Measurements from ENCODE around the gene ESCO1.

The ESCO1 gene

GRCh38 chr18:21575656-21576055 is 24.8 kb downstream of the ESCO1 start:
- no peak for DNase-seq

DNA sequence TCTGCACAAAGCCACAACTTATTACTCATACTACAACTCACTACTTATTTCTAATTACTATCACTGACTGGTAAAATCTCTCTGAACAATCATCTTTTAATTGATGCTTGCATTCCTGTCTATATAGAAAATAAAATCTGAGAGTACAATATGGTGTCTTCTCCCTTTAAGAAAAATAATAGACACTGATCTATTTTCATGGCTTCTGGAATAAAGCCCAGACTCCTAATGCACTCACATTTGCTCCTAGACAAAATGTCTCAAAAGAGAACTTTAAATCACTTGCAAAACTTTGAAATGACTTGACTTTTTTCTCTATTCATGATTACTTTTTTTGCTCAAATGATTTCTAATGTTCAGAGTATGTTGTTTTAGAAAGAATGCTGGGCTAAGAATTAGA is 28.7 kb downstream of the ESCO1 start:
- DNase-seq: no peak

GRCh38 chr18:21559195-21559594 is 41.3 kb downstream of the ESCO1 start:
- no peak for DNase-seq

DNA sequence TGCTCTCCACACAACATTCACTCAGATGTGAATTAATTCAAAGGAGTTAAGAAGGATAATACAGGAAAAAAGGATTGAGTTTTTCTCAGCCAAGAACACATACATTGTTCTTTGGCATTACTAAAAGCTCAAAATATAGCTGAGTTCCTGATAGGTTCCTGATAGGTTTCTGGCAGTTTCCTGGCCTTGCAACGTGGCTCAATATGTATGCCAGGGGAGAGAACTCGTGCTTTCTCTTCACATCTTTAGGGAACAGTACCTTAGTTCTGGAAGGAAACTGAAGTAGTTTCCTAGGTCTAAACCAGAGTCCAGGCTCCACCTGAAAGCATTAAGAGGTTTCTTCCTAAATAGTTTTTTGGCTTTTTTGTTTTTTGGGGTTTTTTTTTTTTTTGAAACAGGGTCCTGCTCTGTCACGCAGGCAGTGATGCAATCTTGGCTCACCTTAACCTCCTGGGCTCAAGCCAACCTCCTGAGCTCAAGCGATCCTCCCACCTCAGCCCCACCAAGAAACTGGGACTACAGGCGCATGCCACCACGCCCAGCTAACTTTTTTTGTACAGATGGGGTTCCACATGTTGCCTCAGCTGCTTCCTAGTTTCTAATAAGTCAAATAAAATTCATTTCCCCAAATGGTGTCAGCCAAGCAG is 42.8 kb downstream of the ESCO1 start:
- no peak for DNase-seq

DNA sequence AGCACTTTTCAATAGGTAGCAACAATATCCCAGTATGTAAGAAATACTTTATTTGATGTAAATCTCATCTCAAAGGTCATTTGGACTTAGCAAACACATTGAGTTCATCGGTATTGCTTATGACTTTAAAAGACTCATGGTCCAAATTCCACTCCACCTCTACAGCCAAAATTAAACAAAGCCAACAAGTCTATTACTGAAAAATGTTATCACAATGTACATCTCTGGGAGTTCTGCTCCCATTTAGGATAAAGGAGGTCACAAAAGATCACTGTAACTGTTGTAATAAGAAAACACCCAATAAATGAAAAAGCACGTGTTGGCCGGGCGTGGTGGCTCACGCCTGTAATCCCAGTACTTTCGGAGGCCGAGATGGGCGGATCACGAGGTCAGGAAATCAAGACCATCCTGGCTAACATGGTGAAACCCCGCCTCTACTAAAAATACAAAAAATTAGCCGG is 50.0 kb downstream of the ESCO1 start:
- DNase-seq: no peak

GRCh38 chr18:21548647-21549046 is 51.9 kb downstream of the ESCO1 start:
- DNase-seq: peak; percentile 35

GRCh38 chr18:21546423-21546822 is 54.1 kb downstream of the ESCO1 start:
- DNase-seq: no peak

DNA sequence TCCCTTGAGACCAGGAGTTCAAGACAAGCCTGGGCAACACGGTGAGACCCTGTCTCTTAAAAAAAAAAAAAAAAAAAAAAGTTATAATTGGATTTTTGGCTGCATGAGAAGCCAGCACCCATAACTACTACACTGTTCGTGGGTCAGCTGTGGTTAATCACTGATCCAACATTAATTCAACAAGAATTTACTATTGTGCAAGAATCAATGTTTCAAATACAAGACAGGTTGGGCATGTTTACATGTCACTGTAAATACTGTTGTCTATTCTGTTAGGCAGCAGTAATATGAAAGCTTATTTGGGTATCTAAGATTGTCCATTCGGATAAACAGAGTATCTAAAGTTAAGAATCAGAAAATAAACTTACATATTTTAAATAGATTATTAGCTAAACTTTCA is 62.3 kb downstream of the ESCO1 start:
- no peak for DNase-seq

GRCh38 chr18:21534327-21534726 is 66.2 kb downstream of the ESCO1 start:
- no peak for DNase-seq

DNA sequence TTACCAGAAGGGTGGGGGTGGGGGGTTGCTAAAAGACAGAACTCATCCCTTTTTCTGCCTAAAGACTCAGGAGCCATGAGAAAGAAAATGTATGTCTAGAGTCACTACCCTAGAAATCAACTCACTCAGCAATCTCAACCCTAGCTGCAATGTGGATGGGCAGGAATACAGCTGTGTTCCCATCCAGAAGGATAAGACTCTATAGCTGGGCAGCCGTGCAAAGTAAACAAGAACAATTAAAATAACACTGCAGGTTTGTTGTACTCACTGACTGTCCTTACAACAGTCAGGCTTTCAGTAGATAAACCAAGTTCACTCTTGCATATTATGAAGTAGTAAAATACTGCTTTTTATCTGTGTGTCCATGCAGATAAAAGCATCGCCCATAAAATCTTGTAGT is 74.0 kb downstream of the ESCO1 start:
- DNase-seq: no peak

DNA sequence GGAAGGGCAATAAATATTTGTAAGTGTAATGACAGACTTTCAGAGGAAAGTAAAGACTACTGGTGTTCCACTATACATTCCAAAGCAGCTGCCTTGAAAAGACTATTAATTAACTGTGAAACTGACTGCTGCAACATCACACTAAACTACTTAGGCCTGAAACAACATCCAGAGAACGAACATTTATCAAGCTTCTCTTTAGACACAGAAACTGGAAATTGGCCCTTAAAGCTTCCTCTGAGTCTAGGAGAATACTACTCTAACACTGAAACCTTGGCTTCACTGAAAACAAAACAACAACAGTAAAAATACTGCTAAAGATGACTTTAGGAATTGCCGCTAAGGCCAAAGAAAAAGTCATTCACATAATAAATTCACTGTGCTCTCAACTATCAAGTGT is 74.6 kb downstream of the ESCO1 start:
- DNase-seq: no peak

GRCh38 chr18:21522530-21522929 is 78.0 kb downstream of the ESCO1 start:
- DNase-seq: no peak

GRCh38 chr18:21513741-21514140 is 86.8 kb downstream of the ESCO1 start:
- no peak for DNase-seq

DNA sequence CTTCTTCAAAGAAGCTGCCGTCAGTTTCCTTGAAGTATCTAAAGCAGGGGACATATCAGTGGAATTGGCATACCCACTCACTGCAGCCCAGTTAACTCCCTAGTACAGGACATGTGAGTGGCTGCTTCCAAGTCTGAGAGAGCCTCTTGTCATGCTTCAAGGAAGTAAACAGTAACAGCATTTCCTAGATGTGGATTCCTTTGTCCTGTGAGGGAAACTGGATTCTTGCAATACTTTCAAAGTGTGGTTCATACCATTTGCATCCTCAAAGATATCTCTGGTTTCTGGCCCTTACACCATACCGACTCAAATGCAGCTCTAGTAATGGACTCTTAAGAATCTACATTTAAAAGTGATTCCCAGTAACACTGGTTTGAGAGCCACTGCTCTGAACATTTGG is 87.2 kb downstream of the ESCO1 start:
- DNase-seq: no peak

GRCh38 chr18:21509062-21509461 is 91.4 kb downstream of the ESCO1 start:
- DNase-seq: no peak

- no peak for DNase-seq
Observed at GRCh38 chr18:21507913-21508701, 92.4 kb downstream of the ESCO1 start.

GRCh38 chr18:21502661-21503060 is 97.8 kb downstream of the ESCO1 start:
- DNase-seq: no peak

DNA sequence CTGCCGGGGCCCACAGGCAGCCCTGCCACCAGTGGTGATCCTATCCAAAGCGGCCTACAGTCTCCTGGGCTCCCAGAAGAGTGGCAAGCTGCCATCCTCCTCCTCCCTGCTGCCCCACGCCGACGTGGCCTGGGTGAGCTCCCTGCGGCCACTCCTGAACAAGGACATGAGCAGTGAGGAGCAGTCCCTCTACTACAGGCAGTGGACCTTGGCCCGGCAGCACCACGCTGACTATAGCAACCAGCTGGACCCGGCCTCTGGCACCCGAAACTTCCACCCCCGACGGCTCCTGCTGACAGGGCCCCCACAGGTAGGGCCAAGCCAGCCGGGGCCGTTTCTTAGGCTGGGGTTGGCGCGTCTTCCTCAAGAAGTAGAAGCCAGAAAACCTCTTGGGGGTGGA is 100.5 kb downstream of the ESCO1 start:
- DNase-seq: no peak

DNA sequence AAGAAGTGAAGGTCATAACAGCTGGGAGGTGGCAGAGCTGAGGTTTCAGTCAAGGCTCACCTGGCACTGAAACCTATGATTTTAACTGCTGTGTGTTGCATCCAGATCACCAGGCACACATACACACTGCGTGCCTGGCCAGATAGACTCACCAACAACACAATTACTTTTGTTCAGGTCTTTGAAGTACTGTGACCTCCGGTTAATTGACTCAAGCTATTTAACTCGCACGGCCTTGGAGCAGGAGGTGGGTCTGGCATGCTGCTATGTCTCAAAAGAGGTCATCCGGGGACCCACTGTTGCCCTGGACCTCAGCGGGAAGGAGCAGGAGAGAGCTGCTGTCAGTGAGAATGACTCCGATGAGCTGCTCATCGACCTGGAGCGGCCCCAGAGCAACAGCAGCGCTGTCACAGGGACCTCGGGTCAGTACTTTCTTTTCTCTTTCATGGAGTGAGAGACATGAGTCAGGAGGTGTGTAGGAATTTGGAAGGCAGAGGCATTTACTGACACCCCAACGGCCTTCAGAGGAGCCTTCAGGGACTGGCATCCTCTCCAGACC is 104.1 kb downstream of the ESCO1 start:
- no peak for DNase-seq

- DNase-seq: no peak
Observed at GRCh38 chr18:21490748-21491147, 109.8 kb downstream of the ESCO1 start.

DNA sequence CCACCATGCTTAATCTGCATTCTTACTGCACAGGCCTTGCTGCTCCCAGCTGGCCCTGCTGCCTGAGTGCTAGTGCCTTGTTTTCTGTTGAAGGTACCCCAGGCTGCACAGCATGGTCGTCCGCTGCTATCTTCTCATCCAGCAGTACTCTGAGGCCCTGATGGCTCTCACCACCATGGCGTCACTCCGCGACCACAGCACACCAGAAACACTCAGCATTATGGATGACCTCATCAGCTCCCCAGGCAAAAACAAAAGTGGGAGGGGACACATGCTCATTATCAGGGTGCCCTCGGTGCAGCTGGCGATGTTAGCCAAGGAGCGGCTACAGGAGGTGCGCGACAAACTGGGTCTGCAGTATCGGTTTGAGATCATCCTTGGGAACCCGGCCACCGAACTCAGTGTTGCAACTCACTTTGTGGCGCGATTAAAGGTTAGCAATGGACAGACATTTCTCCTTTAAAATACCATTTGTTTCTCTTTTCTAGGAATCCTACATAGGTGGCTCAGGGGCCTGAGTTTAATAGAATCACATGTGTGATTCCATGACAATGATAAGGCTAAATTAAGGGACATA is 110.5 kb downstream of the ESCO1 start:
- no peak for DNase-seq

DNA sequence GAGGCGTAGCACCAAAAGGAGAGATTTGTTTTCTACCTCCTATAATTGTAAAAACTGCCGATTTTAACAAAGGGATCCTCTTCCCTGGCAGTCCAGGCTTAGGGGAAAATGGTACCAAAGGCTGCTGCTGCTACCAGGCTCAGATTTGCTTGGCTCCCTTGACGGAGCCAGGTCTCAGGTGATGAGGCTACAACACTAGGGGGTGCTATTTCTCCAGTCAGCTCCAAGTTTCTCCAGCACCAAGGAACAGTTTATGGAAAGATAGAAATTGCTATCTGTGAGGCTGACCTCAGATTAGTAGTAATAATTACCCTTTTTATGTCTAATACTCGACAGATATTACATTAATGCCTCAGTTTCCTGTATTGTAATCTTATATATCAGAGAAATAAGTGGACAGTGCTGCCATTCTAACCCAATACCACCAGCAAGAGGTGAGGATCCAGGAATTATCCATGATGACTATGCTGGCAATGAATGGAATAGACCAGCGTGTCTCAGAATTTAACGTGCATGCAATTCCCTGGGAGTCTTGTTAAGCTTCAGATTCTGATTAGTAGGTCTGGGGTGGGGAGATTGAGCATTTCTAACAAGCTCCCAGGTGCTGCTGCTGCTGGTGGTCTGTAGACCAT is 111.3 kb downstream of the ESCO1 start:
- peak; percentile 70 for DNase-seq

- no peak for DNase-seq
Observed at GRCh38 chr18:21486905-21487437, 113.5 kb downstream of the ESCO1 start.

All from hematopoietic multipotent progenitor cell treated with erythropoietin and hydrocortisone succinate and interleukin-3 and kit ligand, for 8 days (in vitro differentiated cells).